CD4-positive, alpha-beta T cell (primary cell): ENCODE measurements around the gene CDYL. TPM values are rescaled to one million over a fixed set of nuclear protein-coding genes. Genes with fewer than 3 reads are reported as not detected.

Experiments
- ATAC-seq: fragments of 200-7000 bp; cut with Tn5 transposase; one replicate; pipeline ENCODE4 v1.10.0; 2022; ENCODE audit warnings: mild to moderate bottlenecking; ENCODE audit not compliant: poor library complexity
- CTCF ChIA-PET: fragments of 350-600 bp; sonication (Branson Sonifier 250); formaldehyde crosslinking; loops from one replicate; lab custom pipeline; 2021; ENCODE audit warnings: antibody characterized with exemption, inconsistent platforms; lab: Charles Lee
- POLR2A ChIA-PET: fragments of 350-600 bp; sonication (Branson Sonifier 250); formaldehyde crosslinking; loops from one replicate; lab custom pipeline; 2021; ENCODE audit warnings: antibody characterized with exemption, inconsistent platforms; lab: Charles Lee
- DNase-seq, 14 experiments: peaks; one replicate each; pipeline ENCODE4 v3.0.0-alpha.2; 2013 to 2020; ENCODE audit warnings: mixed read lengths in 2 of 14
- H3K27ac ChIP-seq, 2 donors: one replicate each; pipeline versions ENCODE4 v1.5.1 to v1.7.0; 2013; ENCODE audit warnings: low read length in 2 of 2, low read depth in 1 of 2, mild to moderate bottlenecking in 1 of 2
- H3K27me3 ChIP-seq, 2 experiments: 1 replicate in 1 of 2; 2 replicates in 1 of 2; pipeline versions ENCODE4 v1.6.1 to v1.7.0; 2013; ENCODE audit warnings: low read length in 2 of 2, control low read depth in 1 of 2, mild to moderate bottlenecking in 1 of 2, moderate library complexity in 1 of 2; ENCODE audit not compliant: insufficient read depth in 2 of 2, control insufficient read depth in 1 of 2
- H3K36me3 ChIP-seq: one replicate; pipeline ENCODE4 v1.6.1; 2013; ENCODE audit warnings: low read length, control low read depth; ENCODE audit not compliant: insufficient read depth
- H3K4me1 ChIP-seq: one replicate; pipeline ENCODE4 v1.6.1; 2013; ENCODE audit warnings: low read length, control low read depth; ENCODE audit not compliant: insufficient read depth
- H3K4me3 ChIP-seq: one replicate; pipeline ENCODE4 v1.5.1; 2013; ENCODE audit warnings: mild to moderate bottlenecking, low read length, moderate library complexity
- H3K9me3 ChIP-seq, 2 experiments: 1 replicate in 1 of 2; 2 replicates in 1 of 2; pipeline versions ENCODE4 v1.6.1 to v1.7.0; 2013; ENCODE audit warnings: low read length in 2 of 2, mild to moderate bottlenecking in 2 of 2, control low read depth in 1 of 2, moderate library complexity in 1 of 2; ENCODE audit not compliant: control insufficient read depth in 1 of 2, insufficient read depth in 1 of 2
- H3K27ac Mint-ChIP-seq: one replicate; pipeline ENCODE4 v1.8.0; 2020; ENCODE audit warnings: mixed read lengths
- H3K27me3 Mint-ChIP-seq: one replicate; pipeline ENCODE4 v1.8.0; 2021; ENCODE audit warnings: mixed read lengths
- H3K36me3 Mint-ChIP-seq: one replicate; pipeline ENCODE4 v1.8.0; 2021; ENCODE audit warnings: low read depth, mixed read lengths
- H3K4me1 Mint-ChIP-seq: one replicate; pipeline ENCODE4 v1.8.0; 2021; ENCODE audit warnings: low read depth, mixed read lengths
- H3K4me3 Mint-ChIP-seq: one replicate; pipeline ENCODE4 v1.8.0; 2020; ENCODE audit warnings: mild to moderate bottlenecking, mixed read lengths
- H3K9me3 Mint-ChIP-seq: one replicate; pipeline ENCODE4 v1.8.0; 2020; ENCODE audit warnings: mixed read lengths
- intact Hi-C, 2 experiments: fragments of 100-400 bp; cut with DNase I in 1 of 2; cut with micrococcal nuclease in 1 of 2; formaldehyde crosslinking; loops; one replicate each; pipeline versions ENCODE4 v1.15.1 to v1.9.0; 2023 to 2025; cut with DNase I, micrococcal nuclease
- total RNA-seq, 174 experiments: library from RNA in 2 of 174; stranded (reverse) in 2 of 174; gene quantifications; one replicate each; pipeline ENCODE4 v1.2.3 and lab custom pipeline; 2021 to 2026
- TF ChIP-seq, protein P1 (sequence below): fragments of 200-600 bp; IDR thresholded peaks from one replicate; pipeline ENCODE4 v1.8.0; 2022; ENCODE audit warnings: antibody characterized with exemption, mild to moderate bottlenecking

The CDYL gene
- total RNA-seq, 2 experiments from 2014 or later: 23.8 to 23.9 TPM

DNA sequence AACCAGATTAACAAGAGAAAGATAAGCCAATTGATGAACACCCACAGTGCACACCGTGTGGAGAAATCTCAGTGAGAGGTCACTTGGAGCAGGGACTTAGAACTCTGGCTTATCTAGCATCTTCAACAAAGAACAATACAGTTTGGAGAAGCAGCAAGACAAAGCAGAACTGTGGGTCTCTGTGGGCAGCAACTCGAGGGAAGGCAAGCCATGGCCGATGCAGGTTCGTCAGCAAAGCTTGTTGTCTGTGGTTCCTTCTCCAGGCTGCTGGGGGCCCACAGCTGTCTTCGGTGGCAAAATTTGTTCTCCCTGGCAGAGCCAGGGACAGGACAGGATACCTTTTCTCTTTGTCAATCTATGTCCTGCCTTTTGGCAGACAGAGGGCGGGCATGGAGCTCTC, 205.6 kb downstream of the CDYL start:
- no peak overlapping the region for H3K4me3 Mint-ChIP-seq
- ATAC-seq (no peak), DNase-seq (no peak)
- H3K27me3 Mint-ChIP-seq: no peaks in the 10 kb centered on the region
- ChIA-PET POLR2A (no interaction called here), CTCF (no interaction called here)
- H3K27ac Mint-ChIP-seq: no peak overlapping the region
- peaks cover 12% of the 10 kb centered on the region for H3K9me3 Mint-ChIP-seq
- H3K36me3 ChIP-seq: no peaks in the 10 kb centered on the region
- TF ChIP-seq, protein P1, sequence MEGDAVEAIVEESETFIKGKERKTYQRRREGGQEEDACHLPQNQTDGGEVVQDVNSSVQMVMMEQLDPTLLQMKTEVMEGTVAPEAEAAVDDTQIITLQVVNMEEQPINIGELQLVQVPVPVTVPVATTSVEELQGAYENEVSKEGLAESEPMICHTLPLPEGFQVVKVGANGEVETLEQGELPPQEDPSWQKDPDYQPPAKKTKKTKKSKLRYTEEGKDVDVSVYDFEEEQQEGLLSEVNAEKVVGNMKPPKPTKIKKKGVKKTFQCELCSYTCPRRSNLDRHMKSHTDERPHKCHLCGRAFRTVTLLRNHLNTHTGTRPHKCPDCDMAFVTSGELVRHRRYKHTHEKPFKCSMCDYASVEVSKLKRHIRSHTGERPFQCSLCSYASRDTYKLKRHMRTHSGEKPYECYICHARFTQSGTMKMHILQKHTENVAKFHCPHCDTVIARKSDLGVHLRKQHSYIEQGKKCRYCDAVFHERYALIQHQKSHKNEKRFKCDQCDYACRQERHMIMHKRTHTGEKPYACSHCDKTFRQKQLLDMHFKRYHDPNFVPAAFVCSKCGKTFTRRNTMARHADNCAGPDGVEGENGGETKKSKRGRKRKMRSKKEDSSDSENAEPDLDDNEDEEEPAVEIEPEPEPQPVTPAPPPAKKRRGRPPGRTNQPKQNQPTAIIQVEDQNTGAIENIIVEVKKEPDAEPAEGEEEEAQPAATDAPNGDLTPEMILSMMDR: no peak
- peaks cover 12 to 13% of the 10 kb centered on the region in 2 experiments for H3K9me3 ChIP-seq
- no peaks in the 10 kb centered on the region for H3K4me1 Mint-ChIP-seq
- H3K4me1 ChIP-seq: no peaks in the 10 kb centered on the region
- no peak overlapping the region for H3K4me3 ChIP-seq
- H3K27ac ChIP-seq: no peak overlapping the region
- intact Hi-C loops: no loop called here
- H3K36me3 Mint-ChIP-seq: peaks cover 6% of the 10 kb centered on the region
- H3K27me3 ChIP-seq: peaks cover 0 to 6% of the 10 kb centered on the region in 2 experiments

DNA sequence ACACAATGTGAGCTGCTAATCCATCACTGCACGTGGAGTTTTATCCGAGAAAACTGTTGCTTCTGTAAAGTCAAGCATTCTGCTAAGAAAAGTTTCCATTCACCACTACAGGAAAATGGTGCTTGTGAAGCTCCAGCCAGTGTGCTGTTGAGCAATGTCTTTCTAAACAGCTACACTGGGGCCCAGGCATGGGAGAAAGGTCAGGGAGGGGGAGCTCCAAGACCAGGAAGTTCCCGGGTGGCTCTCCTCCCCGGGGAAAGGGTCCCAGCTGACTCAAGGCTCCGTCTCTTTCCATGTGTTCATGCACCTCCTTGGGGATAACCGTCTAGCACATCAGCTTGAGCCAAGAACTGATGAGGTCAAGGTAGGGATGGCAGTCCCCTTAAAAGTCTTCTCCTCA, 207.1 kb downstream of the CDYL start:
- H3K27me3 Mint-ChIP-seq: no peaks in the 10 kb centered on the region
- TF ChIP-seq, protein P1: no peak
- peaks cover 6% of the 10 kb centered on the region for H3K36me3 Mint-ChIP-seq
- Histone ChIP-seq H3K4me1 (no peaks in the 10 kb centered on the region), H3K27me3 (peaks cover 0 to 6% of the 10 kb centered on the region in 2 experiments), H3K27ac (no peak overlapping the region), H3K36me3 (no peaks in the 10 kb centered on the region), H3K4me3 (no peak overlapping the region), H3K9me3 (peaks cover 12 to 19% of the 10 kb centered on the region in 2 experiments)
- DNase-seq: no peak
- intact Hi-C loops: no loop called here
- CTCF ChIA-PET: no interaction called here
- no peak overlapping the region for H3K27ac Mint-ChIP-seq
- no peak for ATAC-seq
- POLR2A ChIA-PET: no interaction called here
- peaks cover 7% of the 10 kb centered on the region for H3K9me3 Mint-ChIP-seq
- no peak overlapping the region for H3K4me3 Mint-ChIP-seq
- no peaks in the 10 kb centered on the region for H3K4me1 Mint-ChIP-seq

GRCh38 chr6:4986999-4987398, 210.8 kb downstream of the CDYL start:
- H3K4me1 ChIP-seq: no peaks in the 10 kb centered on the region
- ChIA-PET CTCF (no interaction called here), POLR2A (no interaction called here)
- H3K4me3 ChIP-seq: no peak overlapping the region
- H3K36me3 ChIP-seq: no peaks in the 10 kb centered on the region
- no peaks in the 10 kb centered on the region for H3K9me3 Mint-ChIP-seq
- H3K27ac ChIP-seq: no peak overlapping the region
- ATAC-seq (no peak), DNase-seq (no peak)
- H3K27ac Mint-ChIP-seq: no peak overlapping the region
- H3K36me3 Mint-ChIP-seq: peaks cover 26% of the 10 kb centered on the region
- H3K27me3 ChIP-seq: no peaks in the 10 kb centered on the region
- H3K9me3 ChIP-seq: peaks cover 0 to 14% of the 10 kb centered on the region in 2 experiments
- no peak overlapping the region for H3K4me3 Mint-ChIP-seq
- no peaks in the 10 kb centered on the region for H3K27me3 Mint-ChIP-seq
- H3K4me1 Mint-ChIP-seq: no peaks in the 10 kb centered on the region
- intact Hi-C loops: no loop called here
- TF ChIP-seq, protein P1: no peak
